Muscle layer of duodenum (tissue), 2 donors: Measurements from ENCODE around the gene HBB.

Source experiments
- H3K27ac ChIP-seq: one replicate; pipeline ENCODE4 v1.7.0; 2013; ENCODE audit warnings: mild to moderate bottlenecking, low read length
- H3K27me3 ChIP-seq: one replicate; pipeline ENCODE4 v1.7.0; 2013; ENCODE audit warnings: low read depth, mild to moderate bottlenecking, control low read depth, low read length
- H3K36me3 ChIP-seq, 2 donors: one replicate each; pipeline ENCODE4 v1.7.0; 2013; ENCODE audit warnings: low read length in 2 of 2, control low read depth in 1 of 2, mild to moderate bottlenecking in 1 of 2; ENCODE audit not compliant: insufficient read depth in 2 of 2, control insufficient read depth in 1 of 2
- H3K4me1 ChIP-seq, 2 donors: one replicate each; pipeline ENCODE4 v1.7.0; 2013; ENCODE audit warnings: low read length in 2 of 2, mild to moderate bottlenecking in 2 of 2, control low read depth in 1 of 2, moderate library complexity in 1 of 2; ENCODE audit not compliant: insufficient read depth in 2 of 2, control insufficient read depth in 1 of 2
- H3K4me3 ChIP-seq, 2 donors: one replicate each; pipeline ENCODE4 v1.7.0; 2013; ENCODE audit warnings: low read length in 2 of 2, low read depth in 1 of 2, mild to moderate bottlenecking in 1 of 2
- H3K9me3 ChIP-seq, 2 donors: one replicate each; pipeline ENCODE4 v1.7.0; 2013; ENCODE audit warnings: low read length in 2 of 2, control low read depth in 1 of 2, mild to moderate bottlenecking in 1 of 2; ENCODE audit not compliant: control insufficient read depth in 1 of 2
- donor health status: healthy.

HBB gene

DNA sequence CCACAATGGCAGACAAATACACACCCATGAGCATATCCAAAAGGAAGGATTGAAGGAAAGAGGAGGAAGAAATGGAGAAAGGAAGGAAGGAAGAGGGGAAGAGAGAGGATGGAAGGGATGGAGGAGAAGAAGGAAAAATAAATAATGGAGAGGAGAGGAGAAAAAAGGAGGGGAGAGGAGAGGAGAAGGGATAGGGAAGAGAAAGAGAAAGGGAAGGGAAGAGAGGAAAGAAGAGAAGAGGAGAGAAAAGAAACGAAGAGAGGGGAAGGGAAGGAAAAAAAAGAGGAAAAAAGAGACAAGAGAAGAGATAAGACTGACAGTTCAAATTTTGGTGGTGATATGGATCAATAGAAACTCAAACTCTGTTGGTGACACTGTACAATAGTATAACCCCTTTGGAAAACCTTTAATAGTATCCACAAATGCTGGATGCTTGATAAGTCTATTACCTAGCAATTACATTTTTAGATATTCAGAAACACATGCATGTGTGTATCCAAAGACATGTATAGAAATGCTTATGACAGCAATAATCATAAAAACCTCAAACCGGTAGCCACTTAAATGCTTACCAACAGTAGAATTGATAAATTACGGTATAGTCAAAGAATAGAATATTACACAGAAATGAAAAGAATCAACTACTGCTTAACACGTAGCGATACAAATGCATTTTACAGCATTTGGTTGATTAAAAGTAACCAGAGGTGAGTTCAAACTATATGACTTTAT, 8.7 kb upstream of the HBB start:
- H3K27me3 ChIP-seq = no peaks in the 10 kb centered on the region
- H3K27ac ChIP-seq = no peak overlapping the region
- no peaks in the 10 kb centered on the region for H3K4me1 ChIP-seq
- H3K9me3 ChIP-seq = no peaks in the 10 kb centered on the region
- no peaks in the 10 kb centered on the region for H3K36me3 ChIP-seq
- H3K4me3 ChIP-seq = no peak overlapping the region

DNA sequence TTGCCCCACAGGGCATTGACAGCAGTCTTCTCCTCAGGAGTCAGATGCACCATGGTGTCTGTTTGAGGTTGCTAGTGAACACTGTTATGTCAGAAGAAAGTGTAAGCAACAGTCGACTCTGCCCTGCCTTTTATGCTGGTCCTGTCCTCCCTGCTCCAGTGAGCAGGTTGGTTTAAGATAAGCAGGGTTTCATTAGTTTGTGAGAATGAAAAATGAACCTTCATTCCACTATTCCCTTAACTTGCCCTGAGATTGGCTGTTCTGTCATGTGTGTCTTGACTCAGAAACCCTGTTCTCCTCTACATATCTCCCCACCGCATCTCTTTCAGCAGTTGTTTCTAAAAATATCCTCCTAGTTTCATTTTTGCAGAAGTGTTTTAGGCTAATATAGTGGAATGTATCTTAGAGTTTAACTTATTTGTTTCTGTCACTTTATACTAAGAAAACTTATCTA, 7.5 kb upstream of the HBB start, which contains the start of gene HBD:
HBD (minus strand) TSS at position 103 of the 454 bp plus-strand sequence; CDS start at position 53, 50 bp downstream.
- Histone ChIP-seq H3K27me3 (no peaks in the 10 kb centered on the region), H3K27ac (no peak within 1 kb of the TSS), H3K4me3 (no peak within 1 kb of the TSS), H3K9me3 (no peaks in the 10 kb centered on the region), H3K36me3 (no peaks in the 10 kb centered on the region), H3K4me1 (no peaks in the 10 kb centered on the region)

DNA sequence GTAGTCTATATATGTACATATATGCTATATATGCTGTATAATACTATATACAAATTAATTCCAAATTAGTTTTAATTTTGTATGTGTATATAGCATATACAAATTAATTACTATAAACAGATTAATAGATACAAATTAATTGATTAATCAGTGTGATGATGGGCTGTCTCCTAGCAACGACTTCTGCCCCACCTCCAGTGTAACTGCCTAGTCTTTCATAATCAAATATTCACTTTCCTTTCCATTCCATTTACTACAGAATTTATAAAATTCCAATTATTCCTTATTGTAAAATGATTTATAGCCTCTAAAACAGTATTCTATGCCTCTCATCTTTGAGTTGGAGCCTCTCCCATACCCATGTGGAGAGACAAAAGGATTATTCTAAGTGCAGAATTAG, 6.4 kb upstream of the HBB start:
- Histone ChIP-seq H3K36me3 (no peaks in the 10 kb centered on the region), H3K27ac (no peak overlapping the region), H3K4me3 (no peak overlapping the region), H3K4me1 (no peaks in the 10 kb centered on the region), H3K27me3 (no peaks in the 10 kb centered on the region), H3K9me3 (no peaks in the 10 kb centered on the region)

DNA sequence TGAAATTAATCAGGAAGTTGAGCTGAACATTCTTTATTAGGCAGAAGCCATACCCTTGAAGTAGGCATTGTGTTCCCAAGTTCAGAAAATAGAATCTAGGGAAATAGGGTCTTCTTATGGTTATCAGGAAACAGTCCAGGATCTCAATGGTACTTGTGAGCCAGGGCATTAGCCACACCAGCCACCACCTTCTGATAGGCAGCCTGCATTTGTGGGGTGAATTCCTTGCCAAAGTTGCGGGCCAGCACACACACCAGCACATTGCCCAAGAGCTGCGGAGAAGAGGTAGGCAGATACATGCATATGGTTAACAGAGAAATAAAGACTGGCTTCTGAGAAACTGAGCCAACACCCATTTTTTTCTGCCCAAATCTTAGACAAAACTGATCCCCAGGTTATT, 6.0 kb upstream of the HBB start:
- no peaks in the 10 kb centered on the region for H3K27me3 ChIP-seq

DNA sequence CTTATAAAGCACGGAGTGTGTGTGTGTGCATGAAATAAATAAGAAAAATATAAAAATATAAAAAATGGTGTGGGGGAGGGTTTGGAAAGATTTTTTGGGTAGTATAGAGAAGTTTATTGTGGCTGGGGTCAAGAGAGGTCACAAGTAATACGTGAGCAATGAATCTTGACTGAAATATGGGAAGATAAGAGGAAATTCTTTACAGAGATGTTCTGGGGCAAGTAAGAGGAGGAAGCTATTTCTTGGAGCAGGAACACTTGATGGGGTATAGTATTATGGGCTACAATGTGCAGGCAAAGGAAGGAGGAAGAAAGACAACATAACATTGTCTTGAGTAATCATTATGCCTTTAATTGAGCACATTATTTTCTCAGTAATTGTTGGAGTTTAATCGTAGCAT, 5.3 kb upstream of the HBB start:
- no peaks in the 10 kb centered on the region for H3K9me3 ChIP-seq
- H3K4me1 ChIP-seq = no peaks in the 10 kb centered on the region
- H3K4me3 ChIP-seq = no peak overlapping the region
- H3K27ac ChIP-seq = no peak overlapping the region
- no peaks in the 10 kb centered on the region for H3K36me3 ChIP-seq
- H3K27me3 ChIP-seq = no peaks in the 10 kb centered on the region

More for the DNA sequence above, 6.0 kb upstream of the HBB start:
- Histone ChIP-seq H3K4me1 (no peaks in the 10 kb centered on the region), H3K4me3 (no peak overlapping the region), H3K9me3 (no peaks in the 10 kb centered on the region), H3K27ac (no peak overlapping the region), H3K36me3 (no peaks in the 10 kb centered on the region)

DNA sequence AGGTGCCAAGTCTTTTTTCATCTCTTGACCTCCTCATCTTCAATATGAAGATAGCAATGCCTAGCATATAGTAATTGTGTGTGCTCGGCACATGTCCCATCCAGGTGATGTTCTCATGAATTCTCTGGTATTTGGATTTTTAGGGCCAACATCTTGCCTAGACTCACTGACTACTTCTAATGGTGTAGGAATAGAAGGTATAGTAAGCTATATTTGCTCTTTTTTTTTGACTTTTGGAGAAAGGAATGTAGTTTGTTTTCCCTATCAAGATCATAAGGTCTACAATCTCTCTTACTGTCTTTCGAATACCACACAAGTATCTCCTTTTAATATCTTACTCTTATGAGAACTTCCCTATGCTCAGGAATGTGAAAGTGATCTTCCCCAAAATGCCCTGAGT, 4.2 kb upstream of the HBB start:
- H3K27me3 ChIP-seq = no peaks in the 10 kb centered on the region
- no peak overlapping the region for H3K4me3 ChIP-seq
- H3K4me1 ChIP-seq = no peaks in the 10 kb centered on the region
- H3K27ac ChIP-seq = no peak overlapping the region
- no peaks in the 10 kb centered on the region for H3K36me3 ChIP-seq
- no peaks in the 10 kb centered on the region for H3K9me3 ChIP-seq

DNA sequence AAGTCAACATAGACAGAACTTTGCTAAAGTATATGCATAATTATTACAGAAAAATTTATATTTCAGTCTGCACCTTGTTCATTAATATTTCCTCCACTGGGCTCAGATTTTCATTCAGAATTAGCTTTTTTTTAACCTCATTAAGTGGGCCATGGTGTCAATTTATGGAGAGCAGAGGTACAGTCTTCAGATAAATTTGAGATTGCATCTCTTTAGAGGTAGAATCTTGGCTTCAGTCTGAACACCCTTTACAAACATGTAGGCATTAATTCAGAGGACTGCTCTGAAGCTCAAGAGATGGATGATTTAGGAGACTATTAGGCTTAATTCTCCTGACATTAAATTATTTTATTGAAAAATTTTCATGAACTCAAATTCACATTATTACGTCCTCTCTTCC, 3.4 kb upstream of the HBB start:
- no peaks in the 10 kb centered on the region for H3K27me3 ChIP-seq
- H3K36me3 ChIP-seq = no peaks in the 10 kb centered on the region
- no peaks in the 10 kb centered on the region for H3K4me1 ChIP-seq
- no peaks in the 10 kb centered on the region for H3K9me3 ChIP-seq
- H3K4me3 ChIP-seq = no peak overlapping the region
- no peak overlapping the region for H3K27ac ChIP-seq

DNA sequence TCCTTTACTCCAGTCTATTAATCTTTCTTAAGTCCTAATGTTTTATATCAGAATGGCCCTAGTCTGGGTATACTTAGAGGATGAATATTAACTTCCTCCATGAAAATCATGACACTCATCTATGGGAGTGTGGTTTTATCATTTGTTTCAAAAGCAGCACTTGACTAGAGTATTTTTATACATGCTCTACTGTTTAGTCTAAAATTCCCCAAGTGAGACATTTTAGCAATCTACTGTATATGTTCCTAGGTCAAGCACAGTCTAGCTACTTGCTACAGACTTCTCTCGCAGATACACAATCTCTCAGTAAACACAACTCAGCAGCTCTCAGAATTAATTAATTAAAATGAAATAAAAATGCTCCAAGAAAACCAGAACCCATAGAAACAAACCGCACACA, 2.9 kb upstream of the HBB start:
- no peak overlapping the region for H3K4me3 ChIP-seq

DNA sequence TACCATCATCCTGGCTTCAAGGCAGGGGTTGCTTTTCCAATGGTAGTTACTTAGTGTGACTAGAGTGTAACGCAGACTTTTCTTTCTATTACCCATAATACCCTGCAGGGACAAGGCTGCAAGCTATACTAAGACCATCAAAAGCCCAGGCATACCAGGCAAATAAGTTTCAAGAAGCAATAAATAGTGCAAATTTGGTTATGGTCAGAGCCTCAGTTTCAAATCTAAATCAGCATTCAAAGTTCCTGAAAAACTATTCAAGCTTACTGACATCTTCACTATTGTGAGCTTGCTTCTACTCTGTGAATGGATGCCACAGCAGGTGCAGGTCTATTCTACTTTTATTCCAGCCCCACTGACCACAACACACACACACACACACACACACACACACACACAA, 2.5 kb upstream of the HBB start:
- Histone ChIP-seq H3K4me3 (no peak overlapping the region), H3K36me3 (no peaks in the 10 kb centered on the region), H3K27ac (no peak overlapping the region), H3K9me3 (no peaks in the 10 kb centered on the region), H3K27me3 (no peaks in the 10 kb centered on the region), H3K4me1 (no peaks in the 10 kb centered on the region)

More for the DNA sequence above, 2.9 kb upstream of the HBB start:
- Histone ChIP-seq H3K36me3 (no peaks in the 10 kb centered on the region), H3K4me1 (no peaks in the 10 kb centered on the region), H3K27me3 (no peaks in the 10 kb centered on the region), H3K9me3 (no peaks in the 10 kb centered on the region), H3K27ac (no peak overlapping the region)

DNA sequence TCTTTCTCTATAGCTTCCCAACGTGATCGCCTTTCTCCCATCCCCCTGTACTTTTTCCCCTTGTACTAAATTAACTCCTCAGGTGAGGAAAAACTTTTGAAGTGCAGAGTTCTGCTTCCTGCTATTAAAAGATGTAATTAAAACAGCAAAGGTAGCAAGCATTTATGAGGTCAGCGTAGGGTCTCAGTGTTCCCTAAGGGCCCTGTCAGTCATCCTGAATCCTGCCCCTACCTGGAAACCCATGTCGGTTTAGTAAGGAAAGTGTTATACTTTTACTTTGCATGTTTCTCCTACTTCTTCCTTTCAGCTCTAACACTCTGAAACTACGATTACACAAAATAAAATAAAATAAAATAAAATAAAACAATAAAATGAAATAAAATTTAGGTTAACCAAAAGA, 1.3 kb upstream of the HBB start:
- no peaks in the 10 kb centered on the region for H3K9me3 ChIP-seq

DNA sequence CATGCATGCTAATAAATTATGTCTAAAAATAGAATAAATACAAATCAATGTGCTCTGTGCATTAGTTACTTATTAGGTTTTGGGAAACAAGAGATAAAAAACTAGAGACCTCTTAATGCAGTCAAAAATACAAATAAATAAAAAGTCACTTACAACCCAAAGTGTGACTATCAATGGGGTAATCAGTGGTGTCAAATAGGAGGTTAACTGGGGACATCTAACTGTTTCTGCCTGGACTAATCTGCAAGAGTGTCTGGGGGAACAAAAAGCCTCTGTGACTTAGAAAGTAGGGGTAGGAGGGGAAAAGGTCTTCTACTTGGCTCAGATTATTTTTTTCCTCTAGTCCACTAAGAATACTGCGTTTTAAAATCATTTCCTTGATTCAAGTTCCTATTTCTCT, 810 bp upstream of the HBB start:
- Histone ChIP-seq H3K4me3 (no peak overlapping the region), H3K9me3 (no peaks in the 10 kb centered on the region), H3K27me3 (no peaks in the 10 kb centered on the region), H3K36me3 (no peaks in the 10 kb centered on the region), H3K4me1 (no peaks in the 10 kb centered on the region), H3K27ac (no peak overlapping the region)

More for the DNA sequence above, 1.3 kb upstream of the HBB start:
- H3K27me3 ChIP-seq = no peaks in the 10 kb centered on the region
- no peak overlapping the region for H3K27ac ChIP-seq
- no peak overlapping the region for H3K4me3 ChIP-seq
- H3K4me1 ChIP-seq = no peaks in the 10 kb centered on the region
- no peaks in the 10 kb centered on the region for H3K36me3 ChIP-seq

DNA sequence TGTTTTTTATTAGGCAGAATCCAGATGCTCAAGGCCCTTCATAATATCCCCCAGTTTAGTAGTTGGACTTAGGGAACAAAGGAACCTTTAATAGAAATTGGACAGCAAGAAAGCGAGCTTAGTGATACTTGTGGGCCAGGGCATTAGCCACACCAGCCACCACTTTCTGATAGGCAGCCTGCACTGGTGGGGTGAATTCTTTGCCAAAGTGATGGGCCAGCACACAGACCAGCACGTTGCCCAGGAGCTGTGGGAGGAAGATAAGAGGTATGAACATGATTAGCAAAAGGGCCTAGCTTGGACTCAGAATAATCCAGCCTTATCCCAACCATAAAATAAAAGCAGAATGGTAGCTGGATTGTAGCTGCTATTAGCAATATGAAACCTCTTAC, 1.4 kb downstream of the HBB start:
- Histone ChIP-seq H3K4me3 (no peak overlapping the region), H3K36me3 (no peaks in the 10 kb centered on the region), H3K4me1 (no peaks in the 10 kb centered on the region), H3K9me3 (no peaks in the 10 kb centered on the region), H3K27me3 (no peaks in the 10 kb centered on the region), H3K27ac (no peak overlapping the region)
